AG04450 (cell line): ENCODE data around the gene DIPK1A. TPM values are rescaled to one million over a fixed set of nuclear protein-coding genes. Genes with fewer than 3 reads are reported as not detected.
A peak's percentile ranks its signal among the peaks of the same experiment; 100 is the strongest.

Source experiments
- CTCF ChIA-PET: fragments of 300-600, 350-600 bp; formaldehyde crosslinking; extraction: SDS; loops from one replicate; lab custom pipeline; 2022; ENCODE audit warnings: antibody characterized with exemption, inconsistent platforms; lab: Charles Lee
- POLR2A ChIA-PET: fragments of 350-600 bp; formaldehyde crosslinking; extraction: SDS; loops from one replicate; lab custom pipeline; 2021; ENCODE audit warnings: antibody characterized with exemption, inconsistent platforms; lab: Yijun Ruan, JAX
- DNase-seq: peaks from one replicate; pipeline ENCODE4 v3.0.0-alpha.2; 2011; ENCODE audit warnings: low read depth, low spot score
- H3K27ac ChIP-seq: one replicate; pipeline ENCODE4 v1.5.1; 2012; ENCODE audit warnings: low read depth, low read length, control low read depth
- H3K27me3 ChIP-seq: one replicate; pipeline ENCODE4 v1.6.0; 2012; ENCODE audit warnings: low read length; ENCODE audit not compliant: control insufficient read depth, insufficient read depth
- H3K4me3 ChIP-seq: 2 replicates; pipeline ENCODE4 v1.5.1; 2011; ENCODE audit warnings: mild to moderate bottlenecking, low read depth, low read length, control low read depth
- H3K9me3 ChIP-seq: 2 replicates; pipeline ENCODE4 v1.5.1; 2012; ENCODE audit warnings: low read length; ENCODE audit not compliant: control insufficient read depth, insufficient read depth
- CTCF ChIP-seq: IDR thresholded peaks from 2 replicates; pipeline ENCODE4 v1.5.1; 2011; ENCODE audit warnings: low read depth, low read length, control low read depth, inconsistent platforms
- polyA plus RNA-seq: library from polyadenylated mRNA; depleted of rRNA; stranded (reverse); fragments of >200 nt; gene quantifications from 2 replicates; pipeline ENCODE4 v1.2.3, GENCODE V29; 2011

The DIPK1A gene
- polyA plus RNA-seq, 1 experiment = 50.8 TPM

GRCh38 chr1:92915547-92915946 lies 45.7 kb downstream of the DIPK1A start:
- no peak for DNase-seq
- POLR2A ChIA-PET = no interaction called here
- Histone ChIP-seq H3K9me3 (peaks cover 4% of the 10 kb centered on the region; the same call in 1 of the 2 replicates), H3K4me3 (no peak overlapping the region), H3K27ac (no peak overlapping the region), H3K27me3 (no peaks in the 10 kb centered on the region)
- TF ChIP-seq CTCF = no peak
- CTCF ChIA-PET = interaction anchor here (0.6 to 1.2 kb wide), 3 partner anchors 42 to 79 kb away, joined by 3 to 5 read pairs (median 3); no protein-coding TSS in a partner anchor

- POLR2A ChIA-PET = no interaction called here
These were observed 48.0 kb downstream of the DIPK1A start for GRCh38 chr1:92913093-92913819.

GRCh38 chr1:92910081-92910480 lies 51.2 kb downstream of the DIPK1A start:
- DNase-seq = no peak
- no peak for TF ChIP-seq CTCF
- no peaks in the 10 kb centered on the region for H3K27me3 ChIP-seq
- H3K27ac ChIP-seq = no peak overlapping the region
- H3K9me3 ChIP-seq = no peaks in the 10 kb centered on the region
- no peak overlapping the region for H3K4me3 ChIP-seq
- ChIA-PET CTCF (interaction anchor here (1.0 to 2.2 kb wide), 2 partner anchors 51 to 84 kb away, joined by 6 to 8 read pairs; no protein-coding TSS in a partner anchor), POLR2A (no interaction called here)

More at GRCh38 chr1:92913093-92913819, 48.0 kb downstream of the DIPK1A start:
- Histone ChIP-seq H3K4me3 (no peak overlapping the region), H3K9me3 (no peaks in the 10 kb centered on the region), H3K27me3 (no peaks in the 10 kb centered on the region), H3K27ac (no peak overlapping the region)
- TF ChIP-seq CTCF = no peak
- DNase-seq = no peak
- CTCF ChIA-PET = interaction anchor here (0.7 to 1.6 kb wide), 5 partner anchors 10 to 81 kb away, joined by 3 to 5 read pairs (median 3); no protein-coding TSS in a partner anchor

- no peak for TF ChIP-seq CTCF
- DNase-seq = peak; percentile 39
- Histone ChIP-seq H3K4me3 (no peak overlapping the region), H3K9me3 (no peaks in the 10 kb centered on the region), H3K27me3 (no peaks in the 10 kb centered on the region), H3K27ac (no peak overlapping the region)
- POLR2A ChIA-PET = no interaction called here
- CTCF ChIA-PET = interaction anchor here (1.0 kb wide), 1 partner anchor 50 kb away, joined by 6 read pairs; no protein-coding TSS in a partner anchor
These were observed 51.9 kb downstream of the DIPK1A start for GRCh38 chr1:92909321-92909720.

GRCh38 chr1:92907949-92908684 lies 53.1 kb downstream of the DIPK1A start:
- H3K9me3 ChIP-seq = no peaks in the 10 kb centered on the region
- H3K27me3 ChIP-seq = no peaks in the 10 kb centered on the region
- TF ChIP-seq CTCF = no peak
- DNase-seq = no peak
- CTCF ChIA-PET = interaction anchor here (1.0 to 1.2 kb wide), 2 partner anchors 49 to 86 kb away, joined by 4 to 7 read pairs; no protein-coding TSS in a partner anchor
- no peak overlapping the region for H3K4me3 ChIP-seq
- POLR2A ChIA-PET = interaction anchor here (0.6 kb wide), 1 partner anchor 23 kb away, joined by 6 read pairs; no protein-coding TSS in a partner anchor
- no peak overlapping the region for H3K27ac ChIP-seq
